HEK293 (cell line): ENCODE results near the gene PANK2.
A peak's percentile ranks its signal among the peaks of the same experiment; 100 is the strongest.

Experiments
- CTCF ChIA-PET: fragments of 350-600 bp; formaldehyde crosslinking; extraction: SDS; loops from one replicate; lab custom pipeline; 2021; ENCODE audit warnings: antibody characterized with exemption; lab: Yijun Ruan, JAX
- POLR2A ChIA-PET: fragments of 300-600 bp; formaldehyde crosslinking; extraction: SDS; loops from one replicate; lab custom pipeline; 2020; ENCODE audit warnings: antibody characterized with exemption, inconsistent platforms; lab: Yijun Ruan, JAX
- H3K27ac ChIP-seq: fragments of 200-500 bp; sonication (Bioruptor generic); 2 replicates; pipeline ENCODE4 v1.5.1; 2014; ENCODE audit warnings: low read depth, low read length, control low read depth, inconsistent platforms; ENCODE audit errors: extremely low read depth
- H3K36me3 ChIP-seq, 2 experiments: fragments of 200-500 bp in 1 of 2; sonication (Bioruptor generic) in 1 of 2; 1 replicate in 1 of 2; 2 replicates in 1 of 2; pipeline ENCODE4 v1.5.1; 2014 to 2017; ENCODE audit warnings: inconsistent platforms in 2 of 2, low read length in 2 of 2; ENCODE audit not compliant: control insufficient read depth in 2 of 2, insufficient read depth in 1 of 2
- H3K4me1 ChIP-seq: fragments of 200-500 bp; sonication (Bioruptor generic); 2 replicates; pipeline ENCODE4 v1.5.1; 2014; ENCODE audit warnings: mild to moderate bottlenecking, low read length, inconsistent platforms; ENCODE audit not compliant: control insufficient read depth, insufficient read depth
- H3K4me3 ChIP-seq: 2 replicates; pipeline ENCODE4 v1.5.1; 2011; ENCODE audit warnings: low read depth, mild to moderate bottlenecking, control low read depth, low read length, moderate library complexity
- H3K9me3 ChIP-seq: fragments of 200-500 bp; sonication (Bioruptor generic); 2 replicates; pipeline ENCODE4 v1.5.1; 2014; ENCODE audit warnings: low read depth, low read length, inconsistent platforms; ENCODE audit not compliant: control insufficient read depth, insufficient read depth
- GFI1B ChIP-seq: fragments of 450-650 bp; formaldehyde crosslinking; IDR thresholded peaks from 2 replicates; pipeline ENCODE4 v1.5.1; 2016; ENCODE audit warnings: missing biosample characterization, missing genetic modification characterization
- GLIS1 ChIP-seq: fragments of 450-650 bp; formaldehyde crosslinking; IDR thresholded peaks from 2 replicates; pipeline ENCODE4 v1.5.1; 2016; ENCODE audit warnings: missing biosample characterization, missing genetic modification characterization
- GLIS2 ChIP-seq: fragments of 450-650 bp; formaldehyde crosslinking; IDR thresholded peaks from 2 replicates; pipeline ENCODE4 v1.5.1; 2016; ENCODE audit warnings: missing biosample characterization, missing genetic modification characterization
- OSR2 ChIP-seq: fragments of 450-650 bp; formaldehyde crosslinking; IDR thresholded peaks from 2 replicates; pipeline ENCODE4 v1.5.1; 2016; ENCODE audit warnings: missing biosample characterization, missing genetic modification characterization
- PRDM2 ChIP-seq: fragments of 450-650 bp; formaldehyde crosslinking; IDR thresholded peaks from 2 replicates; pipeline ENCODE4 v1.5.1; 2016; ENCODE audit warnings: missing biosample characterization, missing genetic modification characterization, borderline replicate concordance
- PRDM4 ChIP-seq: fragments of 450-650 bp; formaldehyde crosslinking; IDR thresholded peaks from 2 replicates; pipeline ENCODE4 v1.5.1; 2017; ENCODE audit warnings: missing biosample characterization, missing genetic modification characterization
- SCRT1 ChIP-seq: fragments of 450-650 bp; formaldehyde crosslinking; IDR thresholded peaks from 2 replicates; pipeline ENCODE4 v1.5.1; 2016; ENCODE audit warnings: missing biosample characterization, missing genetic modification characterization, borderline replicate concordance
- SCRT2 ChIP-seq: fragments of 450-650 bp; formaldehyde crosslinking; IDR thresholded peaks from 2 replicates; pipeline ENCODE4 v1.5.1; 2016; ENCODE audit warnings: missing biosample characterization, missing genetic modification characterization
- ZFHX2 ChIP-seq: fragments of 450-650 bp; formaldehyde crosslinking; conservative IDR thresholded peaks from 2 replicates; pipeline ENCODE4 v1.5.1; 2016; ENCODE audit warnings: missing biosample characterization, missing genetic modification characterization
- ZIC2 ChIP-seq: fragments of 450-650 bp; formaldehyde crosslinking; IDR thresholded peaks from 2 replicates; pipeline ENCODE4 v1.5.1; 2016; ENCODE audit warnings: missing biosample characterization, missing genetic modification characterization
- ZNF335 ChIP-seq: fragments of 450-650 bp; formaldehyde crosslinking; conservative IDR thresholded peaks from 2 replicates; pipeline ENCODE4 v1.5.1; 2016; ENCODE audit warnings: missing biosample characterization, missing genetic modification characterization
- ZNF404 ChIP-seq: fragments of 450-650 bp; formaldehyde crosslinking; IDR thresholded peaks from 2 replicates; pipeline ENCODE4 v1.5.1; 2017; ENCODE audit warnings: missing biosample characterization, missing genetic modification characterization
- ZNF449 ChIP-seq: fragments of 450-650 bp; formaldehyde crosslinking; IDR thresholded peaks from 2 replicates; pipeline ENCODE4 v1.5.1; 2017; ENCODE audit warnings: missing biosample characterization, mild to moderate bottlenecking, missing genetic modification characterization, moderate library complexity
- ZNF664 ChIP-seq: fragments of 450-650 bp; formaldehyde crosslinking; IDR thresholded peaks from 2 replicates; pipeline ENCODE4 v1.5.1; 2016; ENCODE audit warnings: missing biosample characterization, missing genetic modification characterization

The PANK2 gene

GRCh38 chr20:3865887-3866407 is 23.2 kb upstream of the PANK2 start (continued):
- TF ChIP-seq PRDM2 (tag by site-specific recombination) = no peak
- TF ChIP-seq ZFHX2 (tag by site-specific recombination) = no peak
- no peak for TF ChIP-seq ZNF664
- no peak for TF ChIP-seq ZNF404 (tag by site-specific recombination)
- no peak for TF ChIP-seq ZNF335
- TF ChIP-seq GFI1B (tag by site-specific recombination) = no peak
- TF ChIP-seq OSR2 = no peak

- Histone ChIP-seq H3K9me3 (no peaks in the 10 kb centered on the region), H3K4me1 (no peaks in the 10 kb centered on the region), H3K4me3 (no peak overlapping the region), H3K27ac (no peak overlapping the region), H3K36me3 (peaks cover 27 to 76% of the 10 kb centered on the region in 2 experiments)
- CTCF ChIA-PET = interaction anchor here (0.6 to 5.7 kb wide), 3 partner anchors 11 to 215 kb away, joined by 3 to 26 read pairs (median 3); no protein-coding TSS in a partner anchor
- 0 out of 2 replicates have a peak, but pooled peaks have one; percentile 18 for TF ChIP-seq ZFHX2 (tag by site-specific recombination)
- TF ChIP-seq SCRT1 (tag by site-specific recombination) = peak; percentile 74; the same call in 1 of the 2 replicates
- TF ChIP-seq GLIS1 (tag by site-specific recombination) = peak; percentile 40
- peak; percentile 66 for TF ChIP-seq SCRT2 (tag by site-specific recombination)
- no peak for TF ChIP-seq PRDM4
- peak; percentile 42; the same call in 1 of the 2 replicates for TF ChIP-seq GLIS2 (tag by site-specific recombination)
- TF ChIP-seq ZIC2 (tag by site-specific recombination) = peak; percentile 93
- no peak for TF ChIP-seq ZNF449 (tag by site-specific recombination)
- POLR2A ChIA-PET = interaction anchor here (0.8 to 1.9 kb wide), 2 partner anchors 9 to 17 kb away, joined by 3 to 7 read pairs; no protein-coding TSS in a partner anchor
Observed at GRCh38 chr20:3866464-3866863, 22.7 kb upstream of the PANK2 start.
